ENCODE data around the gene KIAA1958. TPM values are rescaled to one million over a fixed set of nuclear protein-coding genes. Genes with fewer than 3 reads are reported as not detected.

The KIAA1958 gene
- total RNA-seq, 1 donor from 2014 or later: 12.0 TPM

- intact Hi-C loops (cut with DNase I): no loop called here
- H3K4me3 ChIP-seq: no peak overlapping the region
- TF ChIP-seq POLR2AphosphoS5 (IDR thresholded peaks at IDR 0.05; ENCODE audit: insufficient read depth in 1 of 2, low read depth in 1 of 2): no peak
- TF ChIP-seq POLR2A (IDR thresholded peaks at IDR 0.05): no peak
- TF ChIP-seq CTCF (IDR thresholded peaks at IDR 0.05): no peak
- no peak overlapping the region for H3K27ac ChIP-seq
- H3K9me3 ChIP-seq: no peaks in the 10 kb centered on the region
- no peak for DNase-seq (ENCODE audit: extremely low spot score in 2 of 2)
- no peaks in the 10 kb centered on the region for H3K36me3 ChIP-seq
- no peaks in the 10 kb centered on the region for H3K27me3 ChIP-seq
- H3K4me1 ChIP-seq: no peaks in the 10 kb centered on the region
These were observed 115.0 kb downstream of the KIAA1958 start for GRCh38 chr9:112601636-112602035.

- H3K9me3 ChIP-seq: no peaks in the 10 kb centered on the region
- H3K4me3 ChIP-seq: no peak overlapping the region
- H3K36me3 ChIP-seq: no peaks in the 10 kb centered on the region
- H3K27me3 ChIP-seq: no peaks in the 10 kb centered on the region
- TF ChIP-seq POLR2A (IDR thresholded peaks at IDR 0.05) (no peak), CTCF (IDR thresholded peaks at IDR 0.05) (no peak), POLR2AphosphoS5 (IDR thresholded peaks at IDR 0.05; ENCODE audit: insufficient read depth in 1 of 2, low read depth in 1 of 2) (no peak)
- no peak for DNase-seq (ENCODE audit: extremely low spot score in 2 of 2)
- intact Hi-C loops (cut with DNase I): no loop called here
- no peak overlapping the region for H3K27ac ChIP-seq
- H3K4me1 ChIP-seq: no peaks in the 10 kb centered on the region
These were observed 118.2 kb downstream of the KIAA1958 start for GRCh38 chr9:112604790-112605189.

- Histone ChIP-seq H3K27me3 (no peaks in the 10 kb centered on the region), H3K27ac (no peak overlapping the region), H3K36me3 (no peaks in the 10 kb centered on the region), H3K9me3 (no peaks in the 10 kb centered on the region), H3K4me1 (no peaks in the 10 kb centered on the region), H3K4me3 (no peak overlapping the region)
- no peak for DNase-seq (ENCODE audit: extremely low spot score in 2 of 2)
- no peak for TF ChIP-seq CTCF (IDR thresholded peaks at IDR 0.05)
- no peak for TF ChIP-seq POLR2AphosphoS5 (IDR thresholded peaks at IDR 0.05; ENCODE audit: insufficient read depth in 1 of 2, low read depth in 1 of 2)
- no peak for TF ChIP-seq POLR2A (IDR thresholded peaks at IDR 0.05)
- intact Hi-C loops (cut with DNase I): no loop called here
These were observed 118.9 kb downstream of the KIAA1958 start for GRCh38 chr9:112605518-112605917.

- DNase-seq (ENCODE audit: extremely low spot score in 2 of 2): no peak
- intact Hi-C loops (cut with DNase I): no loop called here
- no peaks in the 10 kb centered on the region for H3K36me3 ChIP-seq
- H3K4me3 ChIP-seq: no peak overlapping the region
- no peaks in the 10 kb centered on the region for H3K4me1 ChIP-seq
- no peaks in the 10 kb centered on the region for H3K9me3 ChIP-seq
- no peaks in the 10 kb centered on the region for H3K27me3 ChIP-seq
- no peak for TF ChIP-seq POLR2AphosphoS5 (IDR thresholded peaks at IDR 0.05; ENCODE audit: insufficient read depth in 1 of 2, low read depth in 1 of 2)
- no peak for TF ChIP-seq CTCF (IDR thresholded peaks at IDR 0.05)
- TF ChIP-seq POLR2A (IDR thresholded peaks at IDR 0.05): no peak
- H3K27ac ChIP-seq: no peak overlapping the region
These were observed 119.5 kb downstream of the KIAA1958 start for GRCh38 chr9:112605963-112606699.

GRCh38 chr9:112608851-112609250 is 122.2 kb downstream of the KIAA1958 start:
- Histone ChIP-seq H3K36me3 (no peaks in the 10 kb centered on the region), H3K4me1 (no peaks in the 10 kb centered on the region), H3K27me3 (no peaks in the 10 kb centered on the region), H3K4me3 (no peak overlapping the region), H3K9me3 (no peaks in the 10 kb centered on the region), H3K27ac (no peak overlapping the region)
- intact Hi-C loops (cut with DNase I): no loop called here
- DNase-seq (ENCODE audit: extremely low spot score in 2 of 2): no peak
- no peak for TF ChIP-seq POLR2AphosphoS5 (IDR thresholded peaks at IDR 0.05; ENCODE audit: insufficient read depth in 1 of 2, low read depth in 1 of 2)
